ENCODE results near the gene EXOC4. TPM values are rescaled to one million over a fixed set of nuclear protein-coding genes. Genes with fewer than 3 reads are reported as not detected.

Gene EXOC4
- total and polyA plus RNA-seq, 2 of the 8 experiments (the other 6 are each of a cell fraction or from before 2014, with no cell fraction given): 27.0 to 67.3 TPM

- H3K23me2 ChIP-seq (ENCODE audit: low read depth, low read length): peaks cover 2% of the 10 kb centered on the region; the same call in 1 of the 2 replicates
- no peaks in the 10 kb centered on the region for H3K27me3 ChIP-seq (replicated peaks in 1 of 4; ENCODE audit: control insufficient read depth in 3 of 4, extremely low read depth in 1 of 4, insufficient read depth in 3 of 4, low read length in 3 of 4)
- FAIRE-seq (no peak), DNase-seq (ENCODE audit: low read depth in 1 of 2, low spot score in 2 of 2) (no peak)
- no peak overlapping the region for H2BK12ac ChIP-seq (ENCODE audit: low read depth, low read length)
- TF ChIP-seq JUND (IDR thresholded peaks at IDR 0.05; ENCODE audit: low read length) (no peak), CREB1 (IDR thresholded peaks at IDR 0.05) (no peak), SAP30 (IDR thresholded peaks at IDR 0.05; ENCODE audit: insufficient read depth, insufficient replicate concordance, low read length) (no peak), TEAD4 (IDR thresholded peaks at IDR 0.05; ENCODE audit: low read depth, low read length) (no peak), SRF (IDR thresholded peaks at IDR 0.05; ENCODE audit: low read depth, low read length) (no peak), JUN (IDR thresholded peaks at IDR 0.05; ENCODE audit: low read depth, low read length) (no peak), PHF8 (conservative IDR thresholded peaks at IDR 0.05; ENCODE audit: low read depth, low read length) (no peak)
- no peak overlapping the region for H2BK15ac ChIP-seq (ENCODE audit: low read length)
- no peak overlapping the region for H2BK5ac ChIP-seq (ENCODE audit: low read depth, low read length)
- no peak overlapping the region for H3K4me3 ChIP-seq (ENCODE audit: extremely low read depth in 1 of 4, insufficient read depth in 2 of 4, low read depth in 3 of 4, low read length in 4 of 4)
- no peak overlapping the region for H2BK20ac ChIP-seq (ENCODE audit: low read length)
- no peaks in the 10 kb centered on the region for H4K20me1 ChIP-seq (replicated peaks in 1 of 2; ENCODE audit: control insufficient read depth in 1 of 2, insufficient read depth in 2 of 2, low read length in 2 of 2)
- H2AK5ac ChIP-seq (ENCODE audit: low read depth, low read length): no peak overlapping the region
- H3K4me2 ChIP-seq (ENCODE audit: insufficient read depth in 1 of 2, low read depth in 2 of 2, low read length in 2 of 2): no peak overlapping the region
- no peak overlapping the region for H3K56ac ChIP-seq (replicated peaks; ENCODE audit: insufficient read length, low read depth, low read length)
- H2BK120ac ChIP-seq (replicated peaks; ENCODE audit: low read depth, low read length): no peak overlapping the region
- no peak overlapping the region for H3K18ac ChIP-seq (ENCODE audit: extremely low read depth, low read length)
- H3K9me3 ChIP-seq (ENCODE audit: insufficient read depth in 2 of 2, low read depth in 1 of 2, low read length in 1 of 2): 0 out of 4 replicates have a peak, but pooled peaks cover 0 to 6% of the 10 kb centered on the region in 2 experiments
- no peak overlapping the region for H4K5ac ChIP-seq (ENCODE audit: insufficient read length, low read depth, low read length)
- H3K4me1 ChIP-seq (replicated peaks in 1 of 4; ENCODE audit: control insufficient read depth in 3 of 4, insufficient read depth in 4 of 4, low read length in 3 of 4): peaks cover 0 to 8% (median 3%) of the 10 kb centered on the region in 4 experiments; a peak in 3 of 7 replicates
- no peak overlapping the region for H3K4ac ChIP-seq (replicated peaks; ENCODE audit: insufficient read length, low read depth, low read length)
- CTCF ChIA-PET (ENCODE audit: partially characterized antibody): interaction anchor here (0.7 kb wide), 1 partner anchor 893 kb away, joined by 3 read pairs; no protein-coding TSS in a partner anchor
- H3K14ac ChIP-seq (ENCODE audit: insufficient read length): no peak overlapping the region
- H4K91ac ChIP-seq (replicated peaks; ENCODE audit: insufficient read length, low read length): no peak overlapping the region
- H4K8ac ChIP-seq (ENCODE audit: extremely low read depth, insufficient read depth, low read length): no peak overlapping the region
- peaks cover 0 to 53% of the 10 kb centered on the region in 2 experiments; a peak in 2 of 4 replicates for H3K79me2 ChIP-seq (ENCODE audit: control insufficient read depth in 1 of 2, insufficient read depth in 2 of 2, low read length in 2 of 2)
- POLR2A ChIA-PET (ENCODE audit: partially characterized antibody): no interaction called here
- H3K23ac ChIP-seq (ENCODE audit: insufficient read length): no peak overlapping the region
- 93% methylated on average over 2 of the region's 2 CpGs; no CpG with 5 or more reads in 1 of the 2 experiments for WGBS, 2 experiments (ENCODE audit: extremely low coverage in 1 of 2, insufficient coverage in 1 of 2, insufficient read length in 1 of 2, insufficient replicate concordance in 2 of 2, low coverage in 1 of 2, low lambda C conversion rate in 2 of 2, missing lambda C conversion rate in 1 of 2)
- no peak overlapping the region for H2AFZ ChIP-seq (ENCODE audit: low read length)
- no peaks in the 10 kb centered on the region for H3K36me3 ChIP-seq (ENCODE audit: control insufficient read depth in 2 of 4, insufficient read depth in 4 of 4, low read length in 3 of 4)
- no peaks in the 10 kb centered on the region for H3K79me1 ChIP-seq (ENCODE audit: low read depth, low read length)
- H3K27ac ChIP-seq (ENCODE audit: low read depth, low read length): no peak overlapping the region
- no peak overlapping the region for H3K9ac ChIP-seq (replicated peaks in 1 of 4; ENCODE audit: extremely low read depth in 1 of 4, low read depth in 3 of 4, low read length in 3 of 4)
Observed at GRCh38 chr7:133349101-133349500, 96.2 kb downstream of the EXOC4 start.
